ENCODE data around the gene NRN1.

- no peak for TF ChIP-seq POLR2A (IDR thresholded peaks at IDR 0.05)
- no peak for TF ChIP-seq CTCF (IDR thresholded peaks at IDR 0.05)
Observed at GRCh38 chr6:6033858-6034257, 27.1 kb upstream of the NRN1 start.

Data from heart left ventricle (tissue), 13 donors.